ENCODE results near the gene TMEM134.

DNA sequence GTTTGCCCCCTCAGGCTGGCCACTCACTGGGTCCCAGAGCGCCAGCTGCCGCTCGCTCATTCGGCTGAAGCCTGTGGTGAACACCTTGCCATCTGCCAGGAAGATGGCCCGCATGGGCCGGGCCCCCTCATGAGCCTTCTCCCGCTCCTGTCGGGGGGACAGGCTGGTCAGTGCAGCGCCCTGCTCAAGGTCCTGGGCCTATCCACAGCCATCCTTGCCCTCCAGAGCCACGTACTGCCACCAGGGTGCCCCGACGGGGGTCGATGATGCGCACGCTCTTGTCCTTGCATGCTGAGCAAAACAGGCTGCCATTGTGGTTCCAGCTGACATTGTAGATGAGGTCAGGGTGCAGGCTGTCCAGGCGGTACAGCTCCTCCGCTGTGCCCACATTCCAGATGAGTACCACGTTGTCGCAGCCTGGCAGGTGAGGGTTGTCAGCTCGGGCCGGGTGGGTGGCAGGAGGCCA lies 27.9 kb downstream of the TMEM134 start:
- no peak for TF ChIP-seq POLR2AphosphoS5 (IDR thresholded peaks at IDR 0.05; ENCODE audit: low read length)
- no peak for TF ChIP-seq CTCF (IDR thresholded peaks at IDR 0.05 in 2 of 3, conservative IDR thresholded peaks at IDR 0.05 in 1 of 3; ENCODE audit: control insufficient read depth in 2 of 3, extremely low read depth in 1 of 3, insufficient read depth in 1 of 3, low read depth in 3 of 3, low read length in 3 of 3)
- TF ChIP-seq, protein P1, sequence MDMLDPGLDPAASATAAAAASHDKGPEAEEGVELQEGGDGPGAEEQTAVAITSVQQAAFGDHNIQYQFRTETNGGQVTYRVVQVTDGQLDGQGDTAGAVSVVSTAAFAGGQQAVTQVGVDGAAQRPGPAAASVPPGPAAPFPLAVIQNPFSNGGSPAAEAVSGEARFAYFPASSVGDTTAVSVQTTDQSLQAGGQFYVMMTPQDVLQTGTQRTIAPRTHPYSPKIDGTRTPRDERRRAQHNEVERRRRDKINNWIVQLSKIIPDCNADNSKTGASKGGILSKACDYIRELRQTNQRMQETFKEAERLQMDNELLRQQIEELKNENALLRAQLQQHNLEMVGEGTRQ (IDR thresholded peaks at IDR 0.05; ENCODE audit: borderline replicate concordance, low read depth, low read length), result no peak
- TF ChIP-seq, protein P2, sequence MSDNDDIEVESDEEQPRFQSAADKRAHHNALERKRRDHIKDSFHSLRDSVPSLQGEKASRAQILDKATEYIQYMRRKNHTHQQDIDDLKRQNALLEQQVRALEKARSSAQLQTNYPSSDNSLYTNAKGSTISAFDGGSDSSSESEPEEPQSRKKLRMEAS (IDR thresholded peaks at IDR 0.05; ENCODE audit: low read depth, low read length), result no peak
- TF ChIP-seq REST (IDR thresholded peaks at IDR 0.05; ENCODE audit: low read depth, low read length), result no peak
- TF ChIP-seq POLR2A (IDR thresholded peaks at IDR 0.05; ENCODE audit: low read depth, low read length), result peak; percentile 30

Data from GM12878 (cell line).